ENCODE results near the gene MC1R.

- TF ChIP-seq EGR1 (IDR thresholded peaks at IDR 0.05; ENCODE audit: low read depth in 2 of 2) (no peak), CTCF (IDR thresholded peaks at IDR 0.05; ENCODE audit: low read depth, low read length, missing input control) (no peak), MAX (IDR thresholded peaks at IDR 0.05) (no peak), RAD21 (IDR thresholded peaks at IDR 0.05) (no peak), NR2F2 (IDR thresholded peaks at IDR 0.05) (no peak), ZBTB33 (IDR thresholded peaks at IDR 0.05) (no peak), ATF3 (IDR thresholded peaks at IDR 0.05) (no peak), GABPA (IDR thresholded peaks at IDR 0.05 in 1 of 2, conservative IDR thresholded peaks at IDR 0.05 in 1 of 2) (no peak)
These were observed 2.1 kb downstream of the MC1R start for GRCh38 chr16:89920723-89921122.
